Neural cell (in vitro differentiated cells): ENCODE measurements around the gene RPS3. TPM values are rescaled to one million over a fixed set of nuclear protein-coding genes. Genes with fewer than 3 reads are reported as not detected.
A peak's percentile ranks its signal among the peaks of the same experiment; 100 is the strongest.

Source experiments
- H2AFZ ChIP-seq: fragments of 200-600, 300-800 bp; sonication (generic), shearing (Covaris generic); 2 replicates; pipeline ENCODE4 v1.6.0; 2014; ENCODE audit warnings: low read depth, mild to moderate bottlenecking, antibody characterized with exemption, low read length, moderate library complexity
- H3F3A ChIP-seq: fragments of 200-600 bp; shearing (Covaris generic); 2 replicates; pipeline ENCODE4 v1.6.1; 2016; ENCODE audit warnings: mild to moderate bottlenecking, moderate library complexity, mixed read lengths, antibody characterized with exemption, low read length; ENCODE audit not compliant: insufficient read depth, poor library complexity, severe bottlenecking
- H3K27ac ChIP-seq: fragments of 200-600, 300-800 bp; sonication (generic), shearing (Covaris generic); 2 replicates; pipeline ENCODE4 v1.5.1; 2014; ENCODE audit warnings: mild to moderate bottlenecking, low read length, moderate library complexity
- H3K27me3 ChIP-seq: fragments of 300-800, 200-600 bp; sonication (generic), shearing (Covaris generic); 2 replicates; pipeline ENCODE4 v1.6.0; 2014; ENCODE audit warnings: mild to moderate bottlenecking, low read depth, low read length, moderate library complexity; ENCODE audit not compliant: insufficient read depth
- H3K36me3 ChIP-seq: fragments of 300-800, 200-600 bp; sonication (generic), shearing (Covaris generic); 2 replicates; pipeline ENCODE4 v1.5.1; 2014; ENCODE audit warnings: mild to moderate bottlenecking, antibody characterized with exemption, low read length, moderate library complexity; ENCODE audit not compliant: insufficient read depth
- H3K4me2 ChIP-seq: fragments of 300-800, 200-600 bp; sonication (generic), shearing (Covaris generic); 2 replicates; pipeline ENCODE4 v1.6.0; 2014; ENCODE audit warnings: mild to moderate bottlenecking, low read length
- H3K4me3 ChIP-seq: fragments of 300-800, 200-600 bp; sonication (generic), shearing (Covaris generic); 2 replicates; pipeline ENCODE4 v1.5.1; 2014; ENCODE audit warnings: mild to moderate bottlenecking, low read length, moderate library complexity
- H3K79me2 ChIP-seq: fragments of 200-600 bp; shearing (Covaris generic); replicated peaks from 2 replicates; pipeline ENCODE4 v1.6.0; 2014; ENCODE audit warnings: mild to moderate bottlenecking, low read length, moderate library complexity; ENCODE audit not compliant: insufficient read depth
- H3K9ac ChIP-seq: fragments of 300-800, 200-600 bp; sonication (generic), shearing (Covaris generic); 2 replicates; pipeline ENCODE4 v1.6.1; 2016; ENCODE audit warnings: mild to moderate bottlenecking, low read length, mixed read lengths
- H3K9me2 ChIP-seq: fragments of 200-600 bp; shearing (Covaris generic); 2 replicates; pipeline ENCODE4 v1.6.1; 2016; ENCODE audit warnings: mild to moderate bottlenecking, low read length, mixed read lengths; ENCODE audit not compliant: insufficient read depth
- H3K9me3 ChIP-seq: fragments of 200-600, 300-800 bp; sonication (generic), shearing (Covaris generic); 2 replicates; pipeline ENCODE4 v1.6.1; 2016; ENCODE audit warnings: mild to moderate bottlenecking, mixed run types, low read length, moderate library complexity, mixed read lengths
- H4K20me1 ChIP-seq: fragments of 200-600 bp; shearing (Covaris generic); 2 replicates; pipeline ENCODE4 v1.6.1; 2016; ENCODE audit warnings: mild to moderate bottlenecking, mixed run types; ENCODE audit not compliant: insufficient read depth
- EP300 ChIP-seq: fragments of 450-650 bp; conservative IDR thresholded peaks from 2 replicates; pipeline ENCODE4 v1.6.1; 2014; ENCODE audit warnings: antibody characterized with exemption, mild to moderate bottlenecking, moderate library complexity; ENCODE audit not compliant: poor library complexity, severe bottlenecking
- EZH2 ChIP-seq: fragments of 200-600, 300-800 bp; shearing (Covaris generic), sonication (generic); IDR thresholded peaks from 2 replicates; pipeline ENCODE4 v1.6.1; 2014; ENCODE audit warnings: antibody characterized with exemption, low read length, borderline replicate concordance, mild to moderate bottlenecking; ENCODE audit not compliant: insufficient read depth, poor library complexity, severe bottlenecking
- MXI1 ChIP-seq: fragments of 450-650 bp; conservative IDR thresholded peaks from 2 replicates; pipeline ENCODE4 v1.6.1; 2014; ENCODE audit warnings: antibody characterized with exemption, mild to moderate bottlenecking; ENCODE audit not compliant: poor library complexity, severe bottlenecking
- POLR2AphosphoS5 ChIP-seq: IDR thresholded peaks from 2 replicates; pipeline ENCODE4 v1.6.1; 2012
- RAD21 ChIP-seq: fragments of 450-650 bp; conservative IDR thresholded peaks from 2 replicates; pipeline ENCODE4 v1.6.1; 2014; ENCODE audit warnings: antibody characterized with exemption, mild to moderate bottlenecking, moderate library complexity
- SMC3 ChIP-seq: fragments of 450-650 bp; conservative IDR thresholded peaks from 2 replicates; pipeline ENCODE4 v1.6.1; 2014; ENCODE audit warnings: antibody characterized with exemption, mild to moderate bottlenecking, moderate library complexity; ENCODE audit not compliant: poor library complexity
- TAF1 ChIP-seq: IDR thresholded peaks from 2 replicates; pipeline ENCODE4 v1.6.1; 2012; ENCODE audit warnings: low read depth
- polyA plus RNA-seq: library from polyadenylated mRNA; depleted of rRNA; stranded (reverse); fragments of >200 nt; gene quantifications from 2 replicates; pipeline ENCODE4 v1.2.3, GENCODE V29; 2014
- TF ChIP-seq, protein P1 (sequence below): IDR thresholded peaks from 2 replicates; pipeline ENCODE4 v1.6.1; 2012; ENCODE audit warnings: borderline replicate concordance
- TF ChIP-seq, protein P2 (sequence below): fragments of 450-650 bp; IDR thresholded peaks from 2 replicates; pipeline ENCODE4 v1.5.1; 2014; ENCODE audit warnings: antibody characterized with exemption, mild to moderate bottlenecking, moderate library complexity; ENCODE audit not compliant: poor library complexity, severe bottlenecking

The RPS3 gene
- polyA plus RNA-seq, 1 donor from 2014 or later = 1,440 TPM

DNA sequence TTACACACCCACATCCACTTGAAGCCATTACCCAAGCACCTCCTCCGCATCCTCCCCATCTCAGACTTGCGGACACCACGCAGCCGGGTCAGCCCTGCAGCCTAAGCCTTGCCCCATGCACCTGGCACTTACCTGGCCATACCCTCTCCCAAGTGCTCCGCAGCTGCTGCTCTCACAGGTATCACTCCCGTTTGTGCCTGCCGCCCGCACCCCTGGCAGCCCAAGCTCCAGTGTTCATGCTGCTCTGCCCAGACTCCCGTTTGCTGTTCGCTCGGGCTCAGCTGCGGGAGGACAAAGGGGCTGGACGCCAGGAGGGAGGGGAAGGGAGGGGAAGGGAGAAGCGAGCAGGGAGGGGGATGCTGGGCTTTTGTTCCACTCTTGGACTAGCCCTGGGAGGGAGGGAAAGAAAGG lies 33.6 kb downstream of the RPS3 start, which contains the start of gene KLHL35:
Gene KLHL35, minus strand, starts transcription at position 293 of the 411 bp plus-strand sequence. CDS start 2,574 bp downstream, outside the sequence.
- no peaks in the 10 kb centered on the region for H3K9me3 ChIP-seq
- H3K36me3 ChIP-seq = peaks cover 6% of the 10 kb centered on the region
- H3K79me2 ChIP-seq = no peaks in the 10 kb centered on the region
- H3K27me3 ChIP-seq = peaks cover 27% of the 10 kb centered on the region
- H3K9me2 ChIP-seq = no peaks in the 10 kb centered on the region
- TF ChIP-seq EP300 (no peak), RAD21 (no peak), TAF1 (peak; percentile 8), EZH2 (no peak), POLR2AphosphoS5 (peak; percentile 7)
- TF ChIP-seq, protein P1, sequence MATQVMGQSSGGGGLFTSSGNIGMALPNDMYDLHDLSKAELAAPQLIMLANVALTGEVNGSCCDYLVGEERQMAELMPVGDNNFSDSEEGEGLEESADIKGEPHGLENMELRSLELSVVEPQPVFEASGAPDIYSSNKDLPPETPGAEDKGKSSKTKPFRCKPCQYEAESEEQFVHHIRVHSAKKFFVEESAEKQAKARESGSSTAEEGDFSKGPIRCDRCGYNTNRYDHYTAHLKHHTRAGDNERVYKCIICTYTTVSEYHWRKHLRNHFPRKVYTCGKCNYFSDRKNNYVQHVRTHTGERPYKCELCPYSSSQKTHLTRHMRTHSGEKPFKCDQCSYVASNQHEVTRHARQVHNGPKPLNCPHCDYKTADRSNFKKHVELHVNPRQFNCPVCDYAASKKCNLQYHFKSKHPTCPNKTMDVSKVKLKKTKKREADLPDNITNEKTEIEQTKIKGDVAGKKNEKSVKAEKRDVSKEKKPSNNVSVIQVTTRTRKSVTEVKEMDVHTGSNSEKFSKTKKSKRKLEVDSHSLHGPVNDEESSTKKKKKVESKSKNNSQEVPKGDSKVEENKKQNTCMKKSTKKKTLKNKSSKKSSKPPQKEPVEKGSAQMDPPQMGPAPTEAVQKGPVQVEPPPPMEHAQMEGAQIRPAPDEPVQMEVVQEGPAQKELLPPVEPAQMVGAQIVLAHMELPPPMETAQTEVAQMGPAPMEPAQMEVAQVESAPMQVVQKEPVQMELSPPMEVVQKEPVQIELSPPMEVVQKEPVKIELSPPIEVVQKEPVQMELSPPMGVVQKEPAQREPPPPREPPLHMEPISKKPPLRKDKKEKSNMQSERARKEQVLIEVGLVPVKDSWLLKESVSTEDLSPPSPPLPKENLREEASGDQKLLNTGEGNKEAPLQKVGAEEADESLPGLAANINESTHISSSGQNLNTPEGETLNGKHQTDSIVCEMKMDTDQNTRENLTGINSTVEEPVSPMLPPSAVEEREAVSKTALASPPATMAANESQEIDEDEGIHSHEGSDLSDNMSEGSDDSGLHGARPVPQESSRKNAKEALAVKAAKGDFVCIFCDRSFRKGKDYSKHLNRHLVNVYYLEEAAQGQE = no peak
- H4K20me1 ChIP-seq = no peaks in the 10 kb centered on the region
- H3K27ac ChIP-seq = no peak within 1 kb of the TSS
- no peak within 1 kb of the TSS for H3K4me2 ChIP-seq
- H3K4me3 ChIP-seq = peak within 1 kb of the TSS; percentile 40
- H3F3A ChIP-seq = no peaks in the 10 kb centered on the region
- no peak within 1 kb of the TSS for H2AFZ ChIP-seq
- peak within 1 kb of the TSS; percentile 38 for H3K9ac ChIP-seq

DNA sequence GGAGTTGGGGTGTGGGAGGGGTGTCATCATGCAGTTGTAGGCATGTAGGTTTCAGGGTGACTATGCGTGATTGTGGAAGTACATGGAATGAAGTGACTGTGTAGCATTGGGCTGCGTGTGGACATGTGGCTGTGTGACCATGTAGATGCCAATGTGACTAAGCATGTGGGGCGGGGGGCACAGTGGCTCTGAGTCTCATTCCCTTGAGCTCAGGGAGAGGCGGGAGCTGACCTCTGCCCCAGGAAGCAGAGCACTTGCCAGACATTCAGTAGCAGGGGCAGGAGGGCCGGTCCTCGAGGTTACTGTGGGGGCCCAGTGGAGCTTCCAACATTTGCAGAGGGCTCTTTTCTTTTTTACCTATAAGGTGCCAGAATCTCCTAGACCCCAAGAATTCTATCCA lies 34.1 kb downstream of the RPS3 start:
- Histone ChIP-seq H3K9me3 (no peaks in the 10 kb centered on the region), H3K27me3 (peaks cover 27% of the 10 kb centered on the region), H3K9me2 (no peaks in the 10 kb centered on the region), H3K27ac (no peak overlapping the region), H2AFZ (no peak overlapping the region), H3K9ac (peak overlapping the region; percentile 38), H3K79me2 (no peaks in the 10 kb centered on the region), H4K20me1 (no peaks in the 10 kb centered on the region), H3K4me3 (no peak overlapping the region), H3K4me2 (no peak overlapping the region), H3K36me3 (peaks cover 6% of the 10 kb centered on the region), H3F3A (no peaks in the 10 kb centered on the region)
- TF ChIP-seq RAD21 (no peak), TAF1 (no peak), EP300 (no peak), MXI1 (no peak), EZH2 (no peak), SMC3 (no peak), POLR2AphosphoS5 (no peak)
- TF ChIP-seq, protein P2, sequence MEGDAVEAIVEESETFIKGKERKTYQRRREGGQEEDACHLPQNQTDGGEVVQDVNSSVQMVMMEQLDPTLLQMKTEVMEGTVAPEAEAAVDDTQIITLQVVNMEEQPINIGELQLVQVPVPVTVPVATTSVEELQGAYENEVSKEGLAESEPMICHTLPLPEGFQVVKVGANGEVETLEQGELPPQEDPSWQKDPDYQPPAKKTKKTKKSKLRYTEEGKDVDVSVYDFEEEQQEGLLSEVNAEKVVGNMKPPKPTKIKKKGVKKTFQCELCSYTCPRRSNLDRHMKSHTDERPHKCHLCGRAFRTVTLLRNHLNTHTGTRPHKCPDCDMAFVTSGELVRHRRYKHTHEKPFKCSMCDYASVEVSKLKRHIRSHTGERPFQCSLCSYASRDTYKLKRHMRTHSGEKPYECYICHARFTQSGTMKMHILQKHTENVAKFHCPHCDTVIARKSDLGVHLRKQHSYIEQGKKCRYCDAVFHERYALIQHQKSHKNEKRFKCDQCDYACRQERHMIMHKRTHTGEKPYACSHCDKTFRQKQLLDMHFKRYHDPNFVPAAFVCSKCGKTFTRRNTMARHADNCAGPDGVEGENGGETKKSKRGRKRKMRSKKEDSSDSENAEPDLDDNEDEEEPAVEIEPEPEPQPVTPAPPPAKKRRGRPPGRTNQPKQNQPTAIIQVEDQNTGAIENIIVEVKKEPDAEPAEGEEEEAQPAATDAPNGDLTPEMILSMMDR = no peak
- TF ChIP-seq, protein P1 = no peak
